IMR-90 (cell line): ENCODE data around the gene PAK5. TPM values are rescaled to one million over a fixed set of nuclear protein-coding genes. Genes with fewer than 3 reads are reported as not detected.

Source experiments
- ATAC-seq: fragments of 200-7000 bp; cut with Tn5 transposase; 2 replicates; pipeline ENCODE4 v1.9.1; 2020; ENCODE audit warnings: low read depth, mild to moderate bottlenecking, moderate library complexity
- BruUV-seq: library from RNA; stranded (reverse); fragments of 400-500 nt; replicated peaks from 2 replicates; lab custom pipeline; 2021; lab: Mats Ljungman, UMichigan
- CTCF ChIA-PET: fragments of 300-600 bp; formaldehyde crosslinking; extraction: SDS; loops from one replicate; lab custom pipeline; 2021; ENCODE audit warnings: antibody characterized with exemption; lab: Yijun Ruan, JAX
- POLR2A ChIA-PET: fragments of 300-600 bp; sonication (Branson Sonifier 250); formaldehyde crosslinking; loops from one replicate; lab custom pipeline; 2022; ENCODE audit warnings: antibody characterized with exemption; ENCODE audit not compliant: unreplicated experiment; lab: Charles Lee
- DNase-seq: peaks from one replicate; pipeline ENCODE4 v3.0.0; 2013
- H2AFZ ChIP-seq: replicated peaks from 2 replicates; pipeline ENCODE3; 2013; ENCODE audit warnings: low read length, mild to moderate bottlenecking; ENCODE audit not compliant: poor library complexity
- H2AK5ac ChIP-seq: 2 replicates; pipeline ENCODE4 v1.6.1; 2013; ENCODE audit warnings: low read depth, low read length, inconsistent platforms
- H2AK9ac ChIP-seq: replicated peaks from 2 replicates; pipeline ENCODE3; 2013; ENCODE audit warnings: mild to moderate bottlenecking, low read depth, low read length, moderate library complexity; ENCODE audit not compliant: poor library complexity
- H2BK120ac ChIP-seq: 2 replicates; pipeline ENCODE4 v1.6.1; 2013; ENCODE audit warnings: low read depth, low read length, inconsistent platforms
- H2BK15ac ChIP-seq: 3 replicates; pipeline ENCODE4 v1.6.1; 2013; ENCODE audit warnings: low read depth, low read length, inconsistent platforms
- H2BK20ac ChIP-seq: 2 replicates; pipeline ENCODE4 v1.6.1; 2013; ENCODE audit warnings: low read depth, mild to moderate bottlenecking, inconsistent platforms, low read length, moderate library complexity
- H2BK5ac ChIP-seq: 2 replicates; pipeline ENCODE4 v1.6.1; 2013; ENCODE audit warnings: mild to moderate bottlenecking, low read depth, low read length, inconsistent platforms; ENCODE audit not compliant: poor library complexity, severe bottlenecking
- H3K14ac ChIP-seq: replicated peaks from 2 replicates; pipeline ENCODE4 v1.6.1; 2013; ENCODE audit warnings: low read depth, low read length, inconsistent platforms
- H3K18ac ChIP-seq: 2 replicates; pipeline ENCODE4 v1.6.1; 2013; ENCODE audit warnings: low read depth, low read length, control low read depth
- H3K23ac ChIP-seq: 2 replicates; pipeline ENCODE4 v1.6.1; 2013; ENCODE audit warnings: low read depth, low read length, inconsistent platforms
- H3K27ac ChIP-seq: 2 replicates; pipeline ENCODE4 v1.5.1; 2013; ENCODE audit warnings: mild to moderate bottlenecking, control low read depth, low read length; ENCODE audit not compliant: insufficient read depth
- H3K27me3 ChIP-seq: 2 replicates; pipeline ENCODE4 v1.6.1; 2013; ENCODE audit warnings: low read length; ENCODE audit not compliant: control insufficient read depth, insufficient read depth
- H3K36me3 ChIP-seq: 2 replicates; pipeline ENCODE4 v1.6.1; 2013; ENCODE audit warnings: low read length, mixed read lengths; ENCODE audit not compliant: control insufficient read depth, insufficient read depth
- H3K4ac ChIP-seq: 2 replicates; pipeline ENCODE4 v1.6.1; 2013; ENCODE audit warnings: low read depth, low read length, inconsistent platforms
- H3K4me1 ChIP-seq: 2 replicates; pipeline ENCODE4 v1.6.1; 2013; ENCODE audit warnings: low read length, mixed read lengths; ENCODE audit not compliant: control insufficient read depth, insufficient read depth
- H3K4me2 ChIP-seq: 2 replicates; pipeline ENCODE4 v1.6.1; 2013; ENCODE audit warnings: low read depth, mild to moderate bottlenecking, control low read depth, low read length, moderate library complexity
- H3K4me3 ChIP-seq: 2 replicates; pipeline ENCODE4 v1.5.1; 2013; ENCODE audit warnings: low read depth, mild to moderate bottlenecking, control low read depth, low read length, moderate library complexity; ENCODE audit not compliant: insufficient read depth
- H3K56ac ChIP-seq: 2 replicates; pipeline ENCODE4 v1.6.1; 2013; ENCODE audit warnings: low read length, inconsistent platforms; ENCODE audit not compliant: insufficient read depth; ENCODE audit errors: extremely low read depth
- H3K79me1 ChIP-seq, 2 experiments: 2 replicates each; pipeline ENCODE4 v1.6.1; 2013; ENCODE audit warnings: low read length in 2 of 2, inconsistent platforms in 1 of 2, low read depth in 1 of 2
- H3K9ac ChIP-seq: 2 replicates; pipeline ENCODE4 v1.6.1; 2013; ENCODE audit warnings: low read depth, low read length, control low read depth
- H3K9me1 ChIP-seq: 2 replicates; pipeline ENCODE4 v1.6.1; 2013; ENCODE audit warnings: low read length, inconsistent platforms; ENCODE audit not compliant: insufficient read depth
- H3K9me3 ChIP-seq: 2 replicates; pipeline ENCODE4 v1.6.1; 2013; ENCODE audit warnings: low read length; ENCODE audit not compliant: control insufficient read depth, insufficient read depth
- H4K20me1 ChIP-seq: 2 replicates; pipeline ENCODE4 v1.6.1; 2013; ENCODE audit warnings: low read length, inconsistent platforms; ENCODE audit not compliant: insufficient read depth
- H4K5ac ChIP-seq: 2 replicates; pipeline ENCODE4 v1.6.1; 2013; ENCODE audit warnings: mild to moderate bottlenecking, low read depth, low read length, control low read depth
- H4K8ac ChIP-seq, 2 experiments: 2 replicates each; pipeline ENCODE4 v1.6.1; 2013; ENCODE audit warnings: low read depth in 2 of 2, low read length in 2 of 2, control low read depth in 1 of 2, inconsistent platforms in 1 of 2
- H4K91ac ChIP-seq: 2 replicates; pipeline ENCODE4 v1.6.1; 2013; ENCODE audit warnings: low read depth, low read length, inconsistent platforms; ENCODE audit not compliant: insufficient read depth
- CEBPB ChIP-seq: IDR thresholded peaks from 2 replicates; pipeline ENCODE4 v1.6.1; 2012; ENCODE audit warnings: low read depth, low read length, improper control_type of control experiment
- POLR2A ChIP-seq: IDR thresholded peaks from 2 replicates; pipeline ENCODE4 v1.6.1; 2012; ENCODE audit warnings: mild to moderate bottlenecking, low read depth, low read length
- dilution Hi-C: fragments of 300-500 bp; cut with HindIII; formaldehyde crosslinking; loops from one replicate; pipeline ENCODE4 v1.14.3; 2018; ENCODE audit warnings: low sequenced_read_pairs; ENCODE audit not compliant: unreplicated experiment
- in situ Hi-C: fragments of 300-500 bp; cut with MboI; formaldehyde crosslinking; loops from 3 replicates; pipeline ENCODE4 v1.14.3; 2019; ENCODE audit warnings: low sequenced_read_pairs, inconsistent platforms, mixed read lengths
- intact Hi-C: fragments of 100-400 bp; cut with micrococcal nuclease; formaldehyde crosslinking; loops from 2 replicates; pipeline ENCODE4 v1.10.0; 2022
- polyA plus RNA-seq, 3 experiments: library from polyadenylated mRNA; depleted of rRNA; stranded (reverse); fragments of >200 nt; gene quantifications; 2 replicates each; pipeline ENCODE4 v1.2.3, GENCODE V29; 2012; ENCODE audit warnings: low replicate concordance in 1 of 3
- total RNA-seq: library from RNA; depleted of rRNA; stranded (reverse); fragments of >200 nt; gene quantifications from 2 replicates; pipeline ENCODE4 v1.2.3, GENCODE V29; 2012
- TF ChIP-seq, protein P1 (sequence below): fragments of 150-350 bp; IDR thresholded peaks from 2 replicates; pipeline ENCODE4 v1.6.1; 2017; ENCODE audit warnings: mild to moderate bottlenecking, antibody characterized with exemption, low read length, low read depth
- TF ChIP-seq, protein P2 (sequence below): fragments of 150-350 bp; IDR thresholded peaks from 2 replicates; pipeline ENCODE4 v1.6.1; 2016; ENCODE audit warnings: low read depth, mild to moderate bottlenecking, low read length, moderate library complexity, borderline replicate concordance

Gene PAK5
- total and polyA plus RNA-seq, 2 of the 4 experiments (the other 2 are of a cell fraction) = not detected

DNA sequence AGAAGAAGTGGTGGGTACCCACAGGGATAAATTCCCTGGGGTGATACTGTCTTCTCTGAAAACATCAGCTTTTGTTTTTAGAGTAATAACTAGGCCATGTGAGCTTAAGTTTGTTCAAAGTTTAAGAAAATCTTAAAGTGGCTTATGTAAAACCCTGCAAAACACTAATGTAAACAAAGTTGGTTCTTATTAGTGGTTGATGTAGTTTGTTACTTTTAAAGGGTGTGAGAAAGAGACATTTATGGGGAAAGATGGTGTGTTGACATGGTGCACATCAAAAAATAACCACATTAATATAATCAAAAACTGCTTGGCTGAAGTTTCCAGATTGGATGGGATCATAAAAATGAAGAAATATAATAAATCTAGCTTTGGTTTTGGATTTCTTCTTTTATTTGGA is 204.5 kb downstream of the PAK5 start:
- intact Hi-C loops (no loop called here), in situ Hi-C loops (no loop called here), dilution Hi-C loops (no loop called here)
- no peak overlapping the region for H2AFZ ChIP-seq
- ChIA-PET POLR2A (no interaction called here), CTCF (interaction anchor here (1.0 kb wide), 1 partner anchor 17 kb away, joined by 3 read pairs; no protein-coding TSS in a partner anchor)
- no peak overlapping the region for H3K4me3 ChIP-seq
- H2BK20ac ChIP-seq = no peak overlapping the region
- H3K9me1 ChIP-seq = no peaks in the 10 kb centered on the region
- H3K27ac ChIP-seq = no peak overlapping the region
- ATAC-seq (no peak), DNase-seq (no peak)
- TF ChIP-seq, protein P1, sequence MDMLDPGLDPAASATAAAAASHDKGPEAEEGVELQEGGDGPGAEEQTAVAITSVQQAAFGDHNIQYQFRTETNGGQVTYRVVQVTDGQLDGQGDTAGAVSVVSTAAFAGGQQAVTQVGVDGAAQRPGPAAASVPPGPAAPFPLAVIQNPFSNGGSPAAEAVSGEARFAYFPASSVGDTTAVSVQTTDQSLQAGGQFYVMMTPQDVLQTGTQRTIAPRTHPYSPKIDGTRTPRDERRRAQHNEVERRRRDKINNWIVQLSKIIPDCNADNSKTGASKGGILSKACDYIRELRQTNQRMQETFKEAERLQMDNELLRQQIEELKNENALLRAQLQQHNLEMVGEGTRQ = no peak
- no peak for TF ChIP-seq POLR2A
- TF ChIP-seq, protein P2, sequence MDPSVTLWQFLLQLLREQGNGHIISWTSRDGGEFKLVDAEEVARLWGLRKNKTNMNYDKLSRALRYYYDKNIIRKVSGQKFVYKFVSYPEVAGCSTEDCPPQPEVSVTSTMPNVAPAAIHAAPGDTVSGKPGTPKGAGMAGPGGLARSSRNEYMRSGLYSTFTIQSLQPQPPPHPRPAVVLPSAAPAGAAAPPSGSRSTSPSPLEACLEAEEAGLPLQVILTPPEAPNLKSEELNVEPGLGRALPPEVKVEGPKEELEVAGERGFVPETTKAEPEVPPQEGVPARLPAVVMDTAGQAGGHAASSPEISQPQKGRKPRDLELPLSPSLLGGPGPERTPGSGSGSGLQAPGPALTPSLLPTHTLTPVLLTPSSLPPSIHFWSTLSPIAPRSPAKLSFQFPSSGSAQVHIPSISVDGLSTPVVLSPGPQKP = no peak
- TF ChIP-seq CEBPB = no peak
- no peak overlapping the region for H3K56ac ChIP-seq
- H3K9ac ChIP-seq = no peak overlapping the region
- H3K27me3 ChIP-seq = peaks cover 2% of the 10 kb centered on the region
- H4K5ac ChIP-seq = no peak overlapping the region
- H2AK9ac ChIP-seq = no peak overlapping the region
- H3K79me1 ChIP-seq = no peaks in the 10 kb centered on the region
- no peak overlapping the region for H2BK120ac ChIP-seq
- no peaks in the 10 kb centered on the region for H4K20me1 ChIP-seq
- no peak overlapping the region for H3K4ac ChIP-seq
- H3K36me3 ChIP-seq = no peaks in the 10 kb centered on the region
- H3K14ac ChIP-seq = no peak overlapping the region
- no peaks in the 10 kb centered on the region for H3K9me3 ChIP-seq
- H4K91ac ChIP-seq = no peak overlapping the region
- BruUV-seq = no TSS peak
- H2BK15ac ChIP-seq = no peak overlapping the region
- H4K8ac ChIP-seq = no peak overlapping the region
- no peaks in the 10 kb centered on the region for H3K4me1 ChIP-seq
- no peak overlapping the region for H2AK5ac ChIP-seq
- no peak overlapping the region for H3K4me2 ChIP-seq
- no peak overlapping the region for H3K18ac ChIP-seq
- no peak overlapping the region for H2BK5ac ChIP-seq
- no peak overlapping the region for H3K23ac ChIP-seq
